GM19099 (cell line): Measurements from ENCODE around the gene HACL1.

ENCODE experiments used
- POLR2A ChIP-seq: IDR thresholded peaks from 3 replicates; pipeline ENCODE4 v1.6.1; 2011; ENCODE audit warnings: low read depth; ENCODE audit not compliant: insufficient read length; ENCODE audit errors: extremely low read depth

Gene HACL1

GRCh38 chr3:15521573-15521965 lies 79.8 kb downstream of the HACL1 start, which contains the start of gene COLQ:
TSS of gene COLQ (minus strand) at chr3:15521706. CDS start at chr3:15521625, 81 bp downstream.
- TF ChIP-seq POLR2A, result no peak

GRCh38 chr3:15520804-15521572 lies 80.4 kb downstream of the HACL1 start:
- TF ChIP-seq POLR2A, result no peak

DNA sequence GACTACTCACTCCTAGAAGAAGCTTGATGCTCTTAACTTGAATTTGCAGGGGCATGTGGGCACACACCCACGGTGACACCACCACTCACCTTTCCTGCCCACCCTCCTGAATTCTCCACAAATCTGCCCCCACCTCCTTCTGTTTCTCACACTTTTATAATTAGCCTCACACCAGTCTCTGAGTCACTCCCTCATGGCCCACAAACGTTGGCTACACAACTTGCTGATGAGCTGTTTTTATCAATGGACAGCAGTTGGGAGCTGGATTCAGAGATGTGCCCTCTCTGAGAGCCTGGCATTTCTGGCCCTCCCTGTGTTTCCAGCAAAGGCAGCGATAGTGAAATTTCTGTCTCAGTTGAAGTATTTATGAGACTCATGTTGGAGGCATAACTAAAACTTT lies 81.2 kb downstream of the HACL1 start:
- TF ChIP-seq POLR2A, result no peak

GRCh38 chr3:15519096-15519495 lies 82.3 kb downstream of the HACL1 start:
- no peak for TF ChIP-seq POLR2A

GRCh38 chr3:15514663-15515340 lies 86.6 kb downstream of the HACL1 start:
- TF ChIP-seq POLR2A, result no peak

DNA sequence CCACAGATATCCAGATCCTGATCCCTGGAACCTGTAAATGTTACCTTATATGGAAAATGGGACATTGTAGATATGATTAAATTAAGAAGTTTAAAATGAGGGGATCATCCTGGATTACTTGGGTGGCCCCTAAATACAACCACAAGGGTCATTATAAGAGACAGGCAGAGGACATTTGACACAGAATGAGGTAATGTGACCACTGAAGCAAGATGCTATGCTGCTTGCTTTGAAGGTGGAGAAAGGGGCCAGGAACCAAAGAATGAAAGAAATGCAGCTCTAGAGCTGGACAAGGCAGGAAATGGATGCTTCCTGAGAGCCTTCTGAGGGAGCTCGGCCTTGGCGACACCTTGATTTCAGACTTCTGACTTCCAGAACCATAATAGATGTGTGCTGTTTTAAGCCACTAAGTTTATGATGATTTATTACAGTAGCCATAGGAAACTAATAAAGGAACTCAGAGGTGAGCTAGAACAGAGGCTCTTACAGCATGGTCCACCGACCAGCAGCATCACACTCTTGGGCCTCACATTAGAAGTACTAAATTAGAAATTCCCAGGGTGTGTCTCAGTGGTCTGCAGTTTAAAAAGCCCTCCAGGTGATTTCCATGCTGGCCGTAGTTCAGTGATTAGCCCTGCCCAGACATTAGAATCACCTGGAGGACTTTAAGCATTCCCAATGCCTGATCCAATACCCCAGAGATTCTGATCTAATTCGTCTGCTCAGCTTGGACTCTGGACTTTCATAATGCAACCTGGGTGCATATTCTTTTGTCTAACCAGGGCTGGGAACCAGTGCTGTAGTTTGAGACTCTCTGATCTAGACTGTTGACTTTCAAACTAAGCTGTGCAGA lies 87.3 kb downstream of the HACL1 start:
- TF ChIP-seq POLR2A, result no peak

- TF ChIP-seq POLR2A, result no peak
Observed at GRCh38 chr3:15513116-15513515, 88.3 kb downstream of the HACL1 start.

DNA sequence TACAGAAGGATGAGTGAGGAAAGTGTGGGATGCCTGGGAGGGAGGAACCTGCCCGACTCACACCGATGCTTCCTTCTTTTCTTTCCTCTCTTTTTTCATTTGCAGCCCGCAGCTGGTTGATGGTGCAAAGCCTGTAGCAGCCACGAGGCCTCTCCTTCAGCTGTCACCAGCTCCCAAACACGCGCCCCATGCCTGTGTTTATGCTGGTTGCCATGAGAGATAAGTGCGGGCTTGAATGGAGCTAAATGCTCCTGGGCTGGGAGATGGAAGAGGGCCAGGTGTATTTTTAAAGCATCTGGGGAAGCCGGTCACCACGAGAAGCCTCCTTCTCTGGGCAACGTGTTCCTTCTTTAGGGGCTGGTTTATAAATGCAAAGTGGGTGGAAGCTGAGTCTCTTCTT lies 89.2 kb downstream of the HACL1 start:
- TF ChIP-seq POLR2A, result no peak

- no peak for TF ChIP-seq POLR2A
Observed at GRCh38 chr3:15511156-15511555, 90.2 kb downstream of the HACL1 start.
